ENCODE data around the gene MDM1.

DNA sequence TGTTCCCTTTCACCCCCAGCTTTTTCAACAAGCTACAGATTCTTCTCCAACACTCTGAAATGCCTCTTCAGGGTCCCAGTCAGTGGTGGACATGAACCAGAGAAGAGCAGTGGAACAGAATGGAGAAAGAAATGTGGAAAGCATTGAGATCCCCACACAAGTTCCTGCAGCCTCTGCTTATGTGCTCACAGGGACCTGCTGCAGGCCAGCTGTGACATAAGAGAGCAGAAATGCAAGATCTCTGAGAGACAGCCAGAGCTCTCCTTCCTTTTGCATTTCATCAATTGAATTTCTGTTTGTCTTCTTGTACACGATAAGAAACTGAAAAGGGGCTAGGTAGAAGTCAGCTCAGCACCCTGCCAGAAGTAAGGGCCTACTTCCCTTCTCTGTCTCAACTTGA, 6.2 kb downstream of the MDM1 start:
- TF ChIP-seq EZH2 (IDR thresholded peaks at IDR 0.05; ENCODE audit: low read length): no peak
- TF ChIP-seq, protein P1, sequence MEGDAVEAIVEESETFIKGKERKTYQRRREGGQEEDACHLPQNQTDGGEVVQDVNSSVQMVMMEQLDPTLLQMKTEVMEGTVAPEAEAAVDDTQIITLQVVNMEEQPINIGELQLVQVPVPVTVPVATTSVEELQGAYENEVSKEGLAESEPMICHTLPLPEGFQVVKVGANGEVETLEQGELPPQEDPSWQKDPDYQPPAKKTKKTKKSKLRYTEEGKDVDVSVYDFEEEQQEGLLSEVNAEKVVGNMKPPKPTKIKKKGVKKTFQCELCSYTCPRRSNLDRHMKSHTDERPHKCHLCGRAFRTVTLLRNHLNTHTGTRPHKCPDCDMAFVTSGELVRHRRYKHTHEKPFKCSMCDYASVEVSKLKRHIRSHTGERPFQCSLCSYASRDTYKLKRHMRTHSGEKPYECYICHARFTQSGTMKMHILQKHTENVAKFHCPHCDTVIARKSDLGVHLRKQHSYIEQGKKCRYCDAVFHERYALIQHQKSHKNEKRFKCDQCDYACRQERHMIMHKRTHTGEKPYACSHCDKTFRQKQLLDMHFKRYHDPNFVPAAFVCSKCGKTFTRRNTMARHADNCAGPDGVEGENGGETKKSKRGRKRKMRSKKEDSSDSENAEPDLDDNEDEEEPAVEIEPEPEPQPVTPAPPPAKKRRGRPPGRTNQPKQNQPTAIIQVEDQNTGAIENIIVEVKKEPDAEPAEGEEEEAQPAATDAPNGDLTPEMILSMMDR (optimal IDR thresholded peaks at IDR 0.05 in 1 of 3, IDR thresholded peaks at IDR 0.05 in 1 of 3, conservative IDR thresholded peaks at IDR 0.05 in 1 of 3; ENCODE audit: extremely low read depth in 1 of 3, insufficient read depth in 2 of 3, low read length in 3 of 3): no peak
